Uterus (tissue), 4 donors: ENCODE data around the gene NUP93. TPM values are rescaled to one million over a fixed set of nuclear protein-coding genes. Genes with fewer than 3 reads are reported as not detected.

Experiments
- DNase-seq, 2 donors: peaks; one replicate each; pipeline ENCODE4 v3.0.0-alpha.2; 2019 to 2020
- H3K27ac ChIP-seq, 2 donors: fragments of 200-600 bp; sonication (generic); 1 replicate in 1 of 2; 2 replicates in 1 of 2; pipeline ENCODE4 v1.5.1; 2016 to 2018
- H3K27me3 ChIP-seq, 2 donors: fragments of 200-600 bp; sonication (generic); one replicate each; pipeline ENCODE4 v1.5.1; 2018 to 2019; ENCODE audit warnings: control low read depth in 1 of 2
- H3K36me3 ChIP-seq, 2 donors: fragments of 200-600 bp; sonication (generic); one replicate each; pipeline ENCODE4 v1.5.1; 2019; ENCODE audit warnings: control low read depth in 1 of 2
- H3K4me1 ChIP-seq, 2 donors: fragments of 200-600 bp; sonication (generic); one replicate each; pipeline ENCODE4 v1.5.1; 2018 to 2019; ENCODE audit warnings: control low read depth in 1 of 2
- H3K4me3 ChIP-seq, 2 donors: fragments of 200-600 bp; sonication (generic); 1 replicate in 1 of 2; 2 replicates in 1 of 2; pipeline ENCODE4 v1.5.1; 2018 to 2019; ENCODE audit warnings: mild to moderate bottlenecking in 1 of 2
- H3K9me3 ChIP-seq, 2 donors: fragments of 200-600 bp; sonication (generic); one replicate each; pipeline ENCODE4 v1.5.1; 2019; ENCODE audit warnings: control low read depth in 1 of 2
- POLR2A ChIP-seq, 2 donors: fragments of 450-650 bp; IDR thresholded peaks; one replicate each; pipeline ENCODE4 v1.6.1; 2016; ENCODE audit warnings: antibody characterized with exemption in 2 of 2, mild to moderate bottlenecking in 1 of 2, moderate library complexity in 1 of 2
- intact Hi-C: fragments of 100-400 bp; cut with DNase I; formaldehyde crosslinking; loops from one replicate; pipeline ENCODE4 v1.15.1; 2023; ENCODE audit warnings: low total_unique reads
- total RNA-seq, 4 donors: library from RNA; depleted of rRNA in 3 of 4; stranded (reverse); fragments of >200 nt in 3 of 4; gene quantifications; one replicate each; pipeline versions ENCODE4 v1.1.0 to v1.2.4, GENCODE V29; 2014 to 2023
- TF ChIP-seq, protein P1 (sequence below), 4 experiments: fragments of 200-600 bp in 2 of 4; fragments of 450-650 bp in 2 of 4; sonication (generic) in 2 of 4; IDR thresholded peaks; one replicate each; pipeline ENCODE4 v1.5.1; 2016 to 2019; ENCODE audit warnings: antibody characterized with exemption in 4 of 4, mild to moderate bottlenecking in 2 of 4, moderate library complexity in 1 of 4
- donor health status: DM: yes; HTN: yes; CAD: no.

NUP93 gene
- total RNA-seq, 4 donors from 2014 or later = 17.6 to 71.0 (median 34.5) TPM

DNA sequence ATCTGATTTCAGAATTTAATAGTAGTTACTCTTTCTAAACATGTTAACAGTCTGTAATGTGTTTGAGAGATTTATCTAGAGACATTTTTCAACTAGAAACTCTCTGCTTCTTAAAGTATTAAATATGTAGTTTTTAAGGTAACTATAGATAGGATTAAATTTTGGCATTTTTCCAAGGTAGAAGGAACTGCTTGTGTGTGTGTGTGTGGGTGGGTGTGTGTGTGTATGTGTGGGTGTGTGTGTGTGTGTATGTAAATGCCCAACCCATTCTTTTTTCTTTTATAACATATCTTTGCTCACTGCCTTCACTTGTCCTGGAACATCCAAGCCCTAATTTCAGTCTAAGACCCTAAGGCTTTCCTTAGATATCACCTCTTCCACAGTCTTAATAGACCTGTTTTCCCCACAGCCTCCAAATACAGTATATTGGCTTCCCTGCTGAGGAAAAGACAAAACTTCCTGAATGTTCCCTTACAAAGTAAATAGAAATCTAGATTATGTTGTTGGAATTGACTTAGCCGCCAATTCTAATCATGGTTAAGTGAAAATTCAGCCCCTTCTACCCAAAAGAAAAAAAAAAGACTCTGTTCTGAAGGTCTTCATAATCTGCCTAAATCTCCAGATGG, 33.5 kb downstream of the NUP93 start:
- intact Hi-C loops = no loop called here
- no peaks in the 10 kb centered on the region for H3K27me3 ChIP-seq
- no peaks in the 10 kb centered on the region for H3K36me3 ChIP-seq
- H3K27ac ChIP-seq = no peak overlapping the region
- no peak for TF ChIP-seq POLR2A (IDR thresholded peaks at IDR 0.05)
- TF ChIP-seq, protein P1, sequence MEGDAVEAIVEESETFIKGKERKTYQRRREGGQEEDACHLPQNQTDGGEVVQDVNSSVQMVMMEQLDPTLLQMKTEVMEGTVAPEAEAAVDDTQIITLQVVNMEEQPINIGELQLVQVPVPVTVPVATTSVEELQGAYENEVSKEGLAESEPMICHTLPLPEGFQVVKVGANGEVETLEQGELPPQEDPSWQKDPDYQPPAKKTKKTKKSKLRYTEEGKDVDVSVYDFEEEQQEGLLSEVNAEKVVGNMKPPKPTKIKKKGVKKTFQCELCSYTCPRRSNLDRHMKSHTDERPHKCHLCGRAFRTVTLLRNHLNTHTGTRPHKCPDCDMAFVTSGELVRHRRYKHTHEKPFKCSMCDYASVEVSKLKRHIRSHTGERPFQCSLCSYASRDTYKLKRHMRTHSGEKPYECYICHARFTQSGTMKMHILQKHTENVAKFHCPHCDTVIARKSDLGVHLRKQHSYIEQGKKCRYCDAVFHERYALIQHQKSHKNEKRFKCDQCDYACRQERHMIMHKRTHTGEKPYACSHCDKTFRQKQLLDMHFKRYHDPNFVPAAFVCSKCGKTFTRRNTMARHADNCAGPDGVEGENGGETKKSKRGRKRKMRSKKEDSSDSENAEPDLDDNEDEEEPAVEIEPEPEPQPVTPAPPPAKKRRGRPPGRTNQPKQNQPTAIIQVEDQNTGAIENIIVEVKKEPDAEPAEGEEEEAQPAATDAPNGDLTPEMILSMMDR (IDR thresholded peaks at IDR 0.05) = no peak
- H3K4me1 ChIP-seq = no peaks in the 10 kb centered on the region
- no peak for DNase-seq
- no peak overlapping the region for H3K4me3 ChIP-seq
- H3K9me3 ChIP-seq = no peaks in the 10 kb centered on the region

DNA sequence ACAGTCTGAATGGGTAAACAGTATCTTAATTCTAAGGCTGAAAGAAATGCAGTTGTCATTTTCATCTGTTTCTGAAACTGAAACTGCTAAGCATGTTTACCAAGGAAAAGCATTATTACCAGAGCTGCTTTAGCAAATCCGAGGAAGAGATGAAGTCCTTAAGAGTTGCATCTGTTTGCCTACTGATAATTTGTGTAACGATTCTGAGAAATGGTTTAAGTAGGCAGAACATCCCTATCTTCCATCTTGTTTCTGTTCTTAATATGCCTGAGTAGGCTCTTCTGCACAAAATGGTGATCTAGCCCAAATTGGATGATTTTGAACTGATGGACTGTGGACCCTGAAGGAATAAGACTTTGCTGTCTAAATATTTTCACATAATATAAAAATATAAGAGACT, 34.9 kb downstream of the NUP93 start:
- no peaks in the 10 kb centered on the region for H3K9me3 ChIP-seq
- TF ChIP-seq, protein P1 (IDR thresholded peaks at IDR 0.05) = no peak
- no peak for TF ChIP-seq POLR2A (IDR thresholded peaks at IDR 0.05)
- H3K4me1 ChIP-seq = no peaks in the 10 kb centered on the region
- H3K27ac ChIP-seq = no peak overlapping the region
- no peaks in the 10 kb centered on the region for H3K36me3 ChIP-seq
- no peak overlapping the region for H3K4me3 ChIP-seq
- intact Hi-C loops = no loop called here
- no peaks in the 10 kb centered on the region for H3K27me3 ChIP-seq
- no peak for DNase-seq

DNA sequence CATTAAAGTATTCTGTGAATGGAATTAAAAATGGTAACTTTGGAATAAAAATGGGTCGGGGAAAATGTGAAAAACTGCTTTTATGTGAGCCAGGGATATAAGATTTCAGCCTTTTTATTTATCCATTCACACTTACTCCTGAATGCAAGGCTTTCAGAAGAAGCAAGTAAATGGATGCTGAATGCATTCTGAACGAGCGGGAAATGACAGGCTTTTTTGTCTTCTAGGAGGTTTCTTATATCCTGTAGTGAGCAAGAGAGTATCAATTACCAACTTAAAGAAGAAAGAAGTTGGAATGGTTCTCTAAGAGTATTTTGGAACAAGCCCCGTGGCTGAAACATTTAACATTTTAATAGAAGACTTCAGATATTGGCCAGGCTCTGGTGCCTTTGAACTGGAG, 36.0 kb downstream of the NUP93 start:
- TF ChIP-seq POLR2A (IDR thresholded peaks at IDR 0.05) = no peak
- TF ChIP-seq, protein P1 (IDR thresholded peaks at IDR 0.05) = no peak
- Histone ChIP-seq H3K4me1 (no peaks in the 10 kb centered on the region), H3K27ac (no peak overlapping the region), H3K4me3 (no peak overlapping the region), H3K27me3 (no peaks in the 10 kb centered on the region), H3K9me3 (no peaks in the 10 kb centered on the region), H3K36me3 (no peaks in the 10 kb centered on the region)
- DNase-seq = no peak
- intact Hi-C loops = no loop called here

DNA sequence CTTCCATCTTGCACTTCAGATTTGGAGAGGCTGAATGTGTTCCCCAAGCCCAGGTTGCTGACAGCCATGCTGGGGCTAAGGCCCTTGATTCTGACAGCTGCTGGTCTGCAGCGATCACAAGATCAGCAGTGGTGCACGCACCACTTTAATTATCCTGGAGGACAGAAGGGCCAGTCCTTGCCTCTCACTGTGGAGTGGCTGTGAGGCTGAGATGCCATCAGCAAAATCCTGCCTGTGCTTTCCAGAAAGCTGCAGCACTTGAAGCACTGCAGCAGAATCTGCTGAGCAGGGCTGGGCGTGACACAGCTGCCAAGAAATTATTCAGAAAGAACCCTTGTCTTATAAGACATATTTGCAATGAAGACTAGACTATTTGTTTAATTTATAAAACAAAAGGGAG, 37.1 kb downstream of the NUP93 start:
- H3K27ac ChIP-seq = no peak overlapping the region
- H3K36me3 ChIP-seq = no peaks in the 10 kb centered on the region
- TF ChIP-seq, protein P1 (IDR thresholded peaks at IDR 0.05) = no peak
- intact Hi-C loops = no loop called here
- H3K4me3 ChIP-seq = no peak overlapping the region
- no peaks in the 10 kb centered on the region for H3K9me3 ChIP-seq
- H3K4me1 ChIP-seq = peaks cover 0 to 3% of the 10 kb centered on the region in 2 donors
- H3K27me3 ChIP-seq = no peaks in the 10 kb centered on the region
- no peak for DNase-seq

DNA sequence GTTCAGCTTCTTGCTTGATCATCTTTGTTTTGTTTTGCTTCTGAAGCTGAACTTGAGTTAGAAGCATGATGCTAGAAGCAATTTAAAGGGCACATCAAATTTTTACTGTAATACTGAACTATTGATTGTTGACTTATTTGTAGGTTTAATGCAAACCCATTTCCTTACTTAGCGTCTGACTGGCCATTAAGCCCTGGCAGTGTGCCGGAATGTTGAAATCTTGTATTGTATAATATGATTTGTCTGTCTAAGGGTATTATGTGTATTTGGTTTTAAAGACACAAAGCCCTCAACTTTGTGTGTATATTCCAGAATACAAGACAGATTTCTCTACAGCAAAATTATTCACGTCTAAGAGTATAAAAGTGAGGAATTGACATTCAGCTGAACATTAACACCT, 39.7 kb downstream of the NUP93 start:
- DNase-seq = no peak
- no peaks in the 10 kb centered on the region for H3K9me3 ChIP-seq
- peaks cover 0 to 5% of the 10 kb centered on the region in 2 donors for H3K4me1 ChIP-seq
- H3K27me3 ChIP-seq = no peaks in the 10 kb centered on the region
- no peaks in the 10 kb centered on the region for H3K36me3 ChIP-seq
- TF ChIP-seq POLR2A (IDR thresholded peaks at IDR 0.05) = no peak
- TF ChIP-seq, protein P1 (IDR thresholded peaks at IDR 0.05) = no peak
- no peak overlapping the region for H3K4me3 ChIP-seq
- intact Hi-C loops = no loop called here
- H3K27ac ChIP-seq = no peak overlapping the region
